ENCODE data around the gene SCGB3A2.
A peak's percentile ranks its signal among the peaks of the same experiment; 100 is the strongest.

Gene SCGB3A2

DNA sequence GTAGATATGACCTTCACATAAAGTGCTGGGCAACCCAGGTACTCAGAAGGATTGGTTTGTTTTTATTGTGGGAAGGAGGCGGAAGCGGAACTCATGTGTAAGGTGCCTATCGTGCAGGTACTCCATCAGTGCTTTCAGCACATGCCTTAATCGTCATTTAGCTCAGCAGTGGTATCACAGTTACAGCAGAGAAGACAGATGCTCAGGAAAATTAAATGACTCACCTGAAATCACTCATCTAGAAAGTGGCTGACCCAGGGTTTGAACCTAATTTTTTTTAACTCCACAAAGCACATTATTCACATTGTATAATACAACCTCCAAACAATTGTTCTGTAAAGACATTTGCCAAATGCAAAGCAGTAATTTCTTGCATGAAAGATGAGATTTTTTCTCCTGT lies 25.6 kb downstream of the SCGB3A2 start:
- no peak overlapping the region for H3K27ac ChIP-seq (ENCODE audit: low read depth, low read length)
- H3K36me3 ChIP-seq (ENCODE audit: insufficient read depth, low read length): no peaks in the 10 kb centered on the region
- H2AFZ ChIP-seq (ENCODE audit: low read length, unreplicated experiment): no peak overlapping the region
- H3K4me3 ChIP-seq (ENCODE audit: low read depth, low read length): no peak overlapping the region
- H3K79me2 ChIP-seq (ENCODE audit: control insufficient read depth, insufficient read depth, low read length, unreplicated experiment): no peaks in the 10 kb centered on the region
- no peaks in the 10 kb centered on the region for H3K27me3 ChIP-seq (ENCODE audit: insufficient read depth, low read length)
- H3K4me1 ChIP-seq (ENCODE audit: control insufficient read depth, insufficient read depth, low read length, unreplicated experiment): peaks cover 42% of the 10 kb centered on the region

DNA sequence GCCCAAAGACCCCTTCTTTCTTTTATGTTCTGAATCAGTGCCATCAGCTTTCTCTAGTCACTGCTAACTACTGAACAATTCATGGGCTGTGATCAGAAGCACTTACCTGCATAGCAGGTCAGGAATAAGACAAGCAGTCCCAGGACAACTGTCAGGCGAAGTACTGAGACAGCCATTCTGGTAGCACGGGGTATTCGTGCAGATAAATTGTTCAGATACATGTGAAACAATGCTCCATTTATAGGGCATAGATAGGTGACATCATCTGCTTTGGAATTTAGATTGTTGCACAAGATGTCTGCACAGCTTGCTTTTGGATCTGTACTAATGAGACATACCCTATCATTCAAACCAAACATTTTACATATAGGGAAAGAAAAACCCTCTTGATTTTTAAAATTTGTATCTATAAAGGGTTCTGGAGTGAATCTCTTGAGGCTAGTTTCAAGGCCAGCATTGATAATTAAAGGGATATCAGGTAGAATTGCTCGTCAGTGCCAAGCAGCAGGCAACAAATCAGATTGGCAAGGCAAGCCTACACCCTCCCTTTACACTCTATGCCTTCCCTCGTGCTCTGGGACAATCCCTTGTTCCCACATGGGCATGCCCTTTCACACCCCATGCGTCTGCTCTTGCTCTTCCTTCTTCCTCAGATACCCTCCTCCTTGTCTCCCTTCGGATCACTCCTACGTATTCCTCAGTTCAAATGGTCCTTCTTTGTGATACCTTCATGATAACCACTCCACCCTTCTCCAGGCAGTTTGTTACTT lies 28.0 kb downstream of the SCGB3A2 start, which contains the start of gene C5orf46:
C5orf46 (minus strand) TSS at position 213 of the 770 bp plus-strand sequence; CDS start at position 176, 37 bp downstream.
- no peaks in the 10 kb centered on the region for H3K27me3 ChIP-seq (ENCODE audit: insufficient read depth, low read length)
- no peak within 1 kb of the TSS for H3K4me3 ChIP-seq (ENCODE audit: low read depth, low read length)
- no peaks in the 10 kb centered on the region for H3K36me3 ChIP-seq (ENCODE audit: insufficient read depth, low read length)
- H3K79me2 ChIP-seq (ENCODE audit: control insufficient read depth, insufficient read depth, low read length, unreplicated experiment): no peaks in the 10 kb centered on the region
- no peak within 1 kb of the TSS for H3K27ac ChIP-seq (ENCODE audit: low read depth, low read length)
- H2AFZ ChIP-seq (ENCODE audit: low read length, unreplicated experiment): peak within 1 kb of the TSS; percentile 37
- H3K4me1 ChIP-seq (ENCODE audit: control insufficient read depth, insufficient read depth, low read length, unreplicated experiment): peaks cover 29% of the 10 kb centered on the region

DNA sequence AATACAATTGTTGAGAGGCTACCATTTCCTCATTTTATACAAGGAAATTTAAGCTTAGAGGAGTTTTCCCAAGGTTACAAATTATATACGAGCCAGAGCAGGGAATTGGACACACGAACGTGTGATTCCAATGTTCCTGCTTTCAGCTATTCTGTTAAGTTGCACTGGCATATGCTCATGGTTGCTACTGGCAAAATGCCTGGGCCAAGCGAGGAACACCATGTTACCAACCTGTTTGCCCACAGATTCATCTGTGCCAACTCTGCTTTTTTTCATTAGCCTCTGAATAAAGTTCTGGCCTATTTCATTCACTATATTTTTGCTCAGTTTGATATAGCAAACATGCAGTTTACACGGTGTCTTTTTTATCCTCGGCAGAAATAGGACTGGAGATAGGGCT lies 32.9 kb downstream of the SCGB3A2 start:
- H3K27me3 ChIP-seq (ENCODE audit: insufficient read depth, low read length): no peaks in the 10 kb centered on the region
- peaks cover 11% of the 10 kb centered on the region for H3K4me1 ChIP-seq (ENCODE audit: control insufficient read depth, insufficient read depth, low read length, unreplicated experiment)
- no peak overlapping the region for H3K4me3 ChIP-seq (ENCODE audit: low read depth, low read length)
- H3K36me3 ChIP-seq (ENCODE audit: insufficient read depth, low read length): no peaks in the 10 kb centered on the region
- H3K79me2 ChIP-seq (ENCODE audit: control insufficient read depth, insufficient read depth, low read length, unreplicated experiment): no peaks in the 10 kb centered on the region
- H3K27ac ChIP-seq (ENCODE audit: low read depth, low read length): no peak overlapping the region
- no peak overlapping the region for H2AFZ ChIP-seq (ENCODE audit: low read length, unreplicated experiment)

DNA sequence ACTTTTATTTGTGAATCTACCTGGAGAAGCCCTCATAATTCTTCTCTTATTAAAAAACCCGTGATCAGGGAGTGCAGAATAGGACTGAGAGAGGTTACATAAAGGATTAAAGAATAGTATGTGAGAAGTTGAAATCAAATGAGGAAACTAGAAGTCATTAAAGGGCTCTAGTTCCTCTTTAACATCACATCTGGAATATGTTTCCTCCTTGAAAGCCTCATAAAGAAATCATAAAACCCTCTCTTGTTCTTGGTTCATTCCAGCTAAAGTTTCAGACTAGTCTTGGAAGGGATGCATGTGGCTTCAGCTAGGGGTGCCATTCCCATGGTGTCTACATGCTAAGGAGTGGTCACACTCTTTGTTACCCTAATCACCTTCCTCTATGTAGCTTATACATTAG lies 33.5 kb downstream of the SCGB3A2 start:
- no peaks in the 10 kb centered on the region for H3K79me2 ChIP-seq (ENCODE audit: control insufficient read depth, insufficient read depth, low read length, unreplicated experiment)
- H3K4me1 ChIP-seq (ENCODE audit: control insufficient read depth, insufficient read depth, low read length, unreplicated experiment): peaks cover 6% of the 10 kb centered on the region
- H3K4me3 ChIP-seq (ENCODE audit: low read depth, low read length): no peak overlapping the region
- no peak overlapping the region for H3K27ac ChIP-seq (ENCODE audit: low read depth, low read length)
- no peak overlapping the region for H2AFZ ChIP-seq (ENCODE audit: low read length, unreplicated experiment)
- no peaks in the 10 kb centered on the region for H3K27me3 ChIP-seq (ENCODE audit: insufficient read depth, low read length)
- H3K36me3 ChIP-seq (ENCODE audit: insufficient read depth, low read length): no peaks in the 10 kb centered on the region

DNA sequence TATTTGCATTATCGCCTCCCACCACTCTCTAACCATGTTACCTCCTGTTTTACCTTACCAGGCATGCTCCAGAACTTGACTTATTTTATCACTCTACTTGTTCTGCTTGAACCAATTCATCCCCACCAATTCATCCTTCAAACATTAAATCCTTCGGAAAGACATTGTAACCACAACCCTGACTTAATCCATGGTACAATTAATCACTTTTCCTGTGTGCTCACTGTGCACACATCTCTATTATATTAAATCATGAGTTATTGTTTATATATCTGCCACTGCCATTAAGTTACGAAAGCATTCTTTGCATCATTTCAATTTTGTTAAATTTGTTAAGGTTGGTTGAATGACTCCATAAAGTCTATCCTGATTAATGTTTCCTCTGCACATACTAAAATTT lies 35.3 kb downstream of the SCGB3A2 start:
- Histone ChIP-seq H3K79me2 (ENCODE audit: control insufficient read depth, insufficient read depth, low read length, unreplicated experiment) (no peaks in the 10 kb centered on the region), H3K36me3 (ENCODE audit: insufficient read depth, low read length) (no peaks in the 10 kb centered on the region), H3K4me3 (ENCODE audit: low read depth, low read length) (no peak overlapping the region), H3K27ac (ENCODE audit: low read depth, low read length) (no peak overlapping the region), H2AFZ (ENCODE audit: low read length, unreplicated experiment) (no peak overlapping the region), H3K27me3 (ENCODE audit: insufficient read depth, low read length) (no peaks in the 10 kb centered on the region), H3K4me1 (ENCODE audit: control insufficient read depth, insufficient read depth, low read length, unreplicated experiment) (peaks cover 20% of the 10 kb centered on the region)

DNA sequence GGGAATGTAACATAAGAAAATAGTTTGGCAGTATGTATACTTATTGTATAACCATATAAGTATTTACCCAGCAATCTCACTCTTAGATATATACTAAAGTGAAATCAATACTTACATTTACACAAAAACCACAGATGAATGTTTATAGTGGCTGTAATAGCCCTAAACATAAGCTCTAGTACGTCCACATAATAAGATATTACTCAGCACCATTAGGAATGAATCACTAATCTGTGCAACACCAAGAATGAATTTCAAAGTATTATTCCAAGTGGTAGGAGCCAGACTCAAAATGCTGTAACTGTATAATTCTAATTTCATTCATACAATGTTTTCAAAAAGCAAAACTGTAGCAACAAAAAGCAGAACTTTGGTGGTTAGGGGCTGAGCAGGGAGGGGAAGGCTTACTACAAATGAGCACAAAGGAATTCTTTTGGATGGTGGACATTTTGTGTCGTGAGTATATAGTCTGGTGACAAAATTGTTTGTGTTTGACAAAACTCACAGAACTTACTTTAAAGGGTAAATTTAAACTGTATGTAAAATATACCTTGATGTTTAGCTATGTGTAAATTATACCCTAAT lies 39.7 kb downstream of the SCGB3A2 start:
- H3K36me3 ChIP-seq (ENCODE audit: insufficient read depth, low read length): no peaks in the 10 kb centered on the region
- H3K4me3 ChIP-seq (ENCODE audit: low read depth, low read length): no peak overlapping the region
- 0 out of 2 replicates have a peak overlapping the region, but pooled peaks have one; percentile 12 for H3K27ac ChIP-seq (ENCODE audit: low read depth, low read length)
- H3K27me3 ChIP-seq (ENCODE audit: insufficient read depth, low read length): no peaks in the 10 kb centered on the region
- H2AFZ ChIP-seq (ENCODE audit: low read length, unreplicated experiment): peak overlapping the region; percentile 28
- H3K4me1 ChIP-seq (ENCODE audit: control insufficient read depth, insufficient read depth, low read length, unreplicated experiment): peaks cover 32% of the 10 kb centered on the region
- H3K79me2 ChIP-seq (ENCODE audit: control insufficient read depth, insufficient read depth, low read length, unreplicated experiment): no peaks in the 10 kb centered on the region

DNA sequence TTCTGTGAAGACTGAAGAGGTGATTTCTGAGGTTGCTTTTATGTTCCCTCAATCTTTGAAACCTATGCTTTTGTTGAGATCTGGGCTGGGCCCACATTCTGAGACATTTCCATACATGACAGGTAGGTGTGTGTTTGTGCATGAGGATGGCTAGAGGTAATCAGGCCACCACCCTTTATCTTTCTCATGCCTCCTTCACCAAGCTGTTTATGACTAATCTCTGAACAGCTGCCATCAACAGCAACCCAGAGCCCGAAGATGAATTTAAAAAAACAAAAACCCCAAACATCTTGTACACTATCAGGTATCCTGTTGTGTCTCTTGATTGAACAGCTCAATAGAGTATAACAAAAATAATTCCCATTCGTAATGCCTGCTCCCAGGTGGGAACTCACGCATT lies 40.4 kb downstream of the SCGB3A2 start:
- H3K27me3 ChIP-seq (ENCODE audit: insufficient read depth, low read length): no peaks in the 10 kb centered on the region
- H2AFZ ChIP-seq (ENCODE audit: low read length, unreplicated experiment): no peak overlapping the region
- H3K79me2 ChIP-seq (ENCODE audit: control insufficient read depth, insufficient read depth, low read length, unreplicated experiment): no peaks in the 10 kb centered on the region
- H3K4me3 ChIP-seq (ENCODE audit: low read depth, low read length): no peak overlapping the region
- H3K4me1 ChIP-seq (ENCODE audit: control insufficient read depth, insufficient read depth, low read length, unreplicated experiment): peaks cover 28% of the 10 kb centered on the region
- H3K27ac ChIP-seq (ENCODE audit: low read depth, low read length): no peak overlapping the region
- no peaks in the 10 kb centered on the region for H3K36me3 ChIP-seq (ENCODE audit: insufficient read depth, low read length)

DNA sequence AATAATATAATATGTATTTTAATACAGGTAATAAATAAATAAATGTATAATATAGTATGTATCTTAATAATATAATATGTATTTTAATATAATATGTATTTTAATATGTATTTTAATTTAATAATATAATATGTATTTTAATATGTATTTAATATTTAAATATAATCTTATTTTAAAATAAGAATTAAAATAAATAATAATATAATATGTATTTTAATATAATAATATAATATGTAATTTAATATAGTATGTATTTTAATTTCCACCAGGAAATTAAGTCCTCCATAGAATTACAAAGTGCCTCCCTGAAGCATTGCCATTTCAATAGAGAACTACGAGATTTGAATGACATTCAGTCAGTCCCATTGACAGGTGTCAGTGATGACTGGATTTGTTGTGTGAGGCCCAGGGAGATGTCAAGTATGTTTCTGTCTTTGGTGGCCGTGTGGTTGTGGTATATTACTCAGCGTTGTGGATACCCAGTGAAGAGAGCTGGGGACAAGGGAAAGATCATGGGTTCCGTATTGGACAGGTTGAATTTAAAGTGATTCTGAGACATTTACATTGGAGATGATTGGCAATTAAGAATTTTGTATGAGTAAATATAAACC lies 42.0 kb downstream of the SCGB3A2 start:
- Histone ChIP-seq H3K36me3 (ENCODE audit: insufficient read depth, low read length) (no peaks in the 10 kb centered on the region), H2AFZ (ENCODE audit: low read length, unreplicated experiment) (no peak overlapping the region), H3K79me2 (ENCODE audit: control insufficient read depth, insufficient read depth, low read length, unreplicated experiment) (no peaks in the 10 kb centered on the region), H3K27me3 (ENCODE audit: insufficient read depth, low read length) (no peaks in the 10 kb centered on the region), H3K4me3 (ENCODE audit: low read depth, low read length) (no peak overlapping the region), H3K27ac (ENCODE audit: low read depth, low read length) (no peak overlapping the region), H3K4me1 (ENCODE audit: control insufficient read depth, insufficient read depth, low read length, unreplicated experiment) (peaks cover 26% of the 10 kb centered on the region)

DNA sequence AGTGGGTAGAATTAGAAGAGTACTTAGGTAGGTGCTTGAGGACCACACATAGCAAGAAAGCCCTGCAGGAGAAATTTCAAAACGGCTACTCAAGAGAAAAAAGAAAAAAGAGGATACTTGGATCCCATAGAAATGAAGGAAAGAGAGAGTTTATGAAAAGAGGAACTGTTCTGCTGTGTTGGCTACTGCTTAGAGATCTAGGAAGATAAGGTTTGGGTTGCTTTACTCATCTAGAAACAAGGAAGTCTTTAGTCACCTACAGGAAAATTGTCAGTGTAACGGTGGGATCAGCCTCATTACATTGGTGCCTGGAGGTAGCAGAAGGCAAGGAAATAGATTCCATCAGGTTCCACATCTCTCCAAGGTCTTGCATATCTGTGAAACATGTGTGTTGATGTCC lies 42.6 kb downstream of the SCGB3A2 start:
- H3K27me3 ChIP-seq (ENCODE audit: insufficient read depth, low read length): no peaks in the 10 kb centered on the region
- no peak overlapping the region for H3K27ac ChIP-seq (ENCODE audit: low read depth, low read length)
- no peaks in the 10 kb centered on the region for H3K79me2 ChIP-seq (ENCODE audit: control insufficient read depth, insufficient read depth, low read length, unreplicated experiment)
- H3K4me3 ChIP-seq (ENCODE audit: low read depth, low read length): no peak overlapping the region
- H2AFZ ChIP-seq (ENCODE audit: low read length, unreplicated experiment): no peak overlapping the region
- H3K4me1 ChIP-seq (ENCODE audit: control insufficient read depth, insufficient read depth, low read length, unreplicated experiment): peaks cover 26% of the 10 kb centered on the region
- H3K36me3 ChIP-seq (ENCODE audit: insufficient read depth, low read length): no peaks in the 10 kb centered on the region

DNA sequence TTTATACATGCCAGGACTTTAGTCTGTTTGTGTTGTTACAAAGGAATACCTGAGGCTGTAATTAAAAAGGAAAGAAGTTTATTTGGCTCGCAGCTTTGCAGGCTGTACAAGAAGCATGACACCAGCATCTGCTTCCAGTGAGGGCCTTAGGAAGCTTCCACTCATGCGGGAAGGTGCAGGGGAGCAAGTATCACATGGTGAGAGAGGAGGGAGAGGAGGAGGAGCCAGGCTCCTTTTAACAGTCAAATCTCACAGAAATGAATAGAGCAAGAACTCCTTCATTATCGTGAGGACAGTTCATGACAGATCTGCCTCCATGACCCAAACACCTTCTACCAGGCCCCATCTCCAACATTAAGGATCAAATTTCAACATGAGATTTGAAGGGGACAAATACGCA lies 46.5 kb downstream of the SCGB3A2 start:
- H2AFZ ChIP-seq (ENCODE audit: low read length, unreplicated experiment): no peak overlapping the region

DNA sequence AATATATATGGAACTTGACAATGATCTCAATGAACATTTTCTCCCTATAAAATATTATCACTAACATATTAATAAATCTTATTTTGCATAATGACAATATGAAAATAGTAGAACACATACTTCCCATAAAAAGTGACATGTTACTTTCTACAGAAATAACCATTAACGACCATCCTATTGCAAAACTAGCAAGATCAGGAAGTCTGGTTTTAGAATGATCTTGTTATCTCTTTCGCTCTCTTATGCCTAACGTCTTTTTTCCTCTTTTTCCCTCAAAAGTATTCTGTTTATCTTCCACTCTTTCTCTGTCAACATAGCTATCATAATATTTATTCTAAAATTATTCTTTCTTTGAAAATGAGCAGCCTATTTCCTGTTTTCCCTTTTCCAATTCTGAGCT lies 49.4 kb downstream of the SCGB3A2 start:
- Histone ChIP-seq H3K27ac (ENCODE audit: low read depth, low read length) (no peak overlapping the region), H3K4me3 (ENCODE audit: low read depth, low read length) (no peak overlapping the region), H2AFZ (ENCODE audit: low read length, unreplicated experiment) (no peak overlapping the region), H3K36me3 (ENCODE audit: insufficient read depth, low read length) (no peaks in the 10 kb centered on the region), H3K27me3 (ENCODE audit: insufficient read depth, low read length) (no peaks in the 10 kb centered on the region), H3K4me1 (ENCODE audit: control insufficient read depth, insufficient read depth, low read length, unreplicated experiment) (no peaks in the 10 kb centered on the region), H3K79me2 (ENCODE audit: control insufficient read depth, insufficient read depth, low read length, unreplicated experiment) (no peaks in the 10 kb centered on the region)

More for the DNA sequence above, 46.5 kb downstream of the SCGB3A2 start:
- H3K27me3 ChIP-seq (ENCODE audit: insufficient read depth, low read length): no peaks in the 10 kb centered on the region
- no peak overlapping the region for H3K27ac ChIP-seq (ENCODE audit: low read depth, low read length)
- peaks cover under 1% of the 10 kb centered on the region for H3K4me1 ChIP-seq (ENCODE audit: control insufficient read depth, insufficient read depth, low read length, unreplicated experiment)
- no peaks in the 10 kb centered on the region for H3K36me3 ChIP-seq (ENCODE audit: insufficient read depth, low read length)
- no peak overlapping the region for H3K4me3 ChIP-seq (ENCODE audit: low read depth, low read length)
- no peaks in the 10 kb centered on the region for H3K79me2 ChIP-seq (ENCODE audit: control insufficient read depth, insufficient read depth, low read length, unreplicated experiment)

All from ACC112 (cell line).